G401 (cell line): ENCODE results near the gene FAAP20. TPM values are rescaled to one million over a fixed set of nuclear protein-coding genes. Genes with fewer than 3 reads are reported as not detected.

Experiments used
- DNase-seq: peaks from one replicate; pipeline ENCODE4 v3.0.0-alpha.2; 2015; ENCODE audit warnings: low spot score
- in situ Hi-C: cut with HindIII; loops from 2 replicates; pipeline ENCODE4 v1.10.0; 2016; ENCODE audit warnings: low sequenced_read_pairs, mixed read lengths
- total RNA-seq: library from RNA; depleted of rRNA; stranded (reverse); fragments of >200 nt; shearing (Covaris generic); gene quantifications from 2 replicates; pipeline ENCODE4 v1.2.3, GENCODE V29; 2014

The FAAP20 gene
- total RNA-seq, 1 experiment from 2014 or later, result 79.9 TPM

- in situ Hi-C loops, result no loop called here
These were observed 5.9 kb upstream of the FAAP20 start for GRCh38 chr1:2200308-2200943.

GRCh38 chr1:2199042-2199810 lies 4.7 kb upstream of the FAAP20 start:
- no peak for DNase-seq
- in situ Hi-C loops, result loop anchor here (5.0 kb wide), 2 partner anchors 103 to 148 kb away; no protein-coding TSS in a partner anchor

More at GRCh38 chr1:2200308-2200943, 5.9 kb upstream of the FAAP20 start:
- no peak for DNase-seq

- DNase-seq, result no peak
- in situ Hi-C loops, result loop anchor here (5.0 kb wide), 2 partner anchors 104 to 149 kb away; no protein-coding TSS in a partner anchor
These were observed 4.0 kb upstream of the FAAP20 start for GRCh38 chr1:2198571-2198970.

GRCh38 chr1:2197707-2198165 lies 3.2 kb upstream of the FAAP20 start:
- no peak for DNase-seq
- in situ Hi-C loops, result loop anchor here (5.0 kb wide), 2 partner anchors 105 to 150 kb away; no protein-coding TSS in a partner anchor

GRCh38 chr1:2196901-2197638 lies 2.5 kb upstream of the FAAP20 start:
- no peak for DNase-seq
- in situ Hi-C loops, result loop anchor here (5.0 kb wide), 2 partner anchors 105 to 150 kb away; no protein-coding TSS in a partner anchor

- in situ Hi-C loops, result loop anchor here (5.0 kb wide), 2 partner anchors 107 to 152 kb away; no protein-coding TSS in a partner anchor
- no peak for DNase-seq
These were observed 1.2 kb upstream of the FAAP20 start for GRCh38 chr1:2195785-2196184.

GRCh38 chr1:2194898-2195673 lies 514 bp upstream of the FAAP20 start:
- peak; percentile 76 for DNase-seq
- in situ Hi-C loops, result loop anchor here (5.0 kb wide), 2 partner anchors 107 to 152 kb away; no protein-coding TSS in a partner anchor

GRCh38 chr1:2193514-2194281 lies 874 bp downstream of the FAAP20 start:
- in situ Hi-C loops, result no loop called here
- DNase-seq, result no peak

GRCh38 chr1:2192031-2192995 lies 2.3 kb downstream of the FAAP20 start:
- no peak for DNase-seq
- in situ Hi-C loops, result no loop called here

- DNase-seq, result no peak
- in situ Hi-C loops, result no loop called here
These were observed 4.0 kb downstream of the FAAP20 start for GRCh38 chr1:2190491-2190976.

GRCh38 chr1:2189459-2190425 lies 4.8 kb downstream of the FAAP20 start:
- DNase-seq, result peak; percentile 99
- in situ Hi-C loops, result no loop called here

GRCh38 chr1:2188336-2188735 lies 6.2 kb downstream of the FAAP20 start:
- no peak for DNase-seq
- in situ Hi-C loops, result no loop called here

- no peak for DNase-seq
- in situ Hi-C loops, result no loop called here
These were observed 7.0 kb downstream of the FAAP20 start for GRCh38 chr1:2187619-2188018.

- in situ Hi-C loops, result no loop called here
- DNase-seq, result no peak
These were observed 7.7 kb downstream of the FAAP20 start for GRCh38 chr1:2186901-2187300.

- in situ Hi-C loops, result no loop called here
- DNase-seq, result no peak
These were observed 8.4 kb downstream of the FAAP20 start for GRCh38 chr1:2185880-2186855.
